T-helper 9 cell (primary cell): ENCODE measurements around the gene UBE2G1.
A peak's percentile ranks its signal among the peaks of the same experiment; 100 is the strongest.
"Not testable (repeated sequence)": the region's sequence is repeated elsewhere in the genome, so short reads cannot be mapped to it uniquely, and the experiment has no call there.

Experiments
- DNase-seq: peaks from one replicate; pipeline ENCODE4 v3.0.0-alpha.2; 2020

Gene UBE2G1

GRCh38 chr17:4295686-4296085 lies 70.8 kb downstream of the UBE2G1 start:
- no peak for DNase-seq

GRCh38 chr17:4293572-4293971 lies 72.9 kb downstream of the UBE2G1 start:
- DNase-seq = no peak

DNA sequence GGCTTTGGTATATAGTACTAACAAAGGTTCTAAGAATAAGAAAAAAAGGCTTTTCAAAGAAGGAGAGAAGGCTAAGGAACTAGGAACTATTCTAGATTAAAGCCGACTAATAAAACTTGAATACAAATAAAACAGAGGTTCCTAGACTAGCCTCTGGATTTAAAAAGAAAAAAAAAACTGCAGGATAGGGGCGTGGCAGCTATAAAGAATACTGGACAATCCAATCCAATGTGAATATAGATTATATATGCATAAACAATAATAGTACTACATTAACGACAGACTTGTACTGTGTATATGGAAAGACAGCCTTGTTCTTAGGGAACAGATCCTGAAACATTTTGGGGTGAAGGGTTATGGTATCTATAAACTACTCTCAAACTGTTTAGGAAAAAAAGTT lies 78.8 kb downstream of the UBE2G1 start:
- no peak for DNase-seq

- DNase-seq = no peak
These were observed 90.0 kb downstream of the UBE2G1 start for GRCh38 chr17:4276514-4276913.

DNA sequence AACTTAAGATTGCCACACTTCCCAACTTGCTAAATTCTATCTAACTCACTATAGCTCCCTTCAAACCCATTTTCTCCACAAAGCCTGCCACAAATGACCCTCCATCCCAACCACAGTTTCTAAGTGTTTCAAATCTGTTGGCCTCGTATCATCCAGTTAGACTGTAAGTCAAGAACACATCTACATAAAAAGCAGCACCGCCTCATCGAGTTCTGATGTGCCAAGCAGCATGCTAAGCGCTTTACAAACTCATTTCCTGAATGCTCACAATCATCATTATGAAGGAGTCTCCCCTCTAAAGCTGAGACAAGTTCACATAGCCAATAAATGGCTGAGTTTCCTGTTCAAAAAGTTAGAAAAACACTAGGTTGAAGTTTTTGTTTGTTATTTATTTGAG lies 93.5 kb downstream of the UBE2G1 start:
- DNase-seq = no peak

GRCh38 chr17:4272213-4272971 lies 94.1 kb downstream of the UBE2G1 start:
- DNase-seq = no peak

DNA sequence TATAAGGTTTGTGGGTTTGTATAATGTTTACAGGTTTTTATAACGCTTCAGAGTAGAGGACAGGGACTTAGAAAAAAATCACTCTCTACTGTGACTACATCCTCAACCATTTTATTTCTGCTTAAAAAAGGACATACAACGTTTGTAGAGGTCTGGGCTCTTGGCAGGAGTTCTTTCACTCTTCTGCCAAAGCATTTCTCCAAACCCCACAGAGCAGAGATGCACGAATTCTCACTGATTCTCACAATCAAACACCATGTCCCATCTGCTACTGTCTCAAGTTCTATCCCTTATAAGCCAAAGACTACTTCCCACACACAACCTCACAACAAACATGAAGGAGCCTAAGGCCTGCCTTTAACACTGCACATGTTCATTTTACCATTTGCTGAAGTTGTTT lies 95.7 kb downstream of the UBE2G1 start:
- DNase-seq = no peak

GRCh38 chr17:4269915-4270314 lies 96.6 kb downstream of the UBE2G1 start:
- DNase-seq = no peak

- DNase-seq = no peak
These were observed 99.1 kb downstream of the UBE2G1 start for GRCh38 chr17:4267402-4267801.

- DNase-seq = no peak
These were observed 99.9 kb downstream of the UBE2G1 start for GRCh38 chr17:4266550-4266949.

DNA sequence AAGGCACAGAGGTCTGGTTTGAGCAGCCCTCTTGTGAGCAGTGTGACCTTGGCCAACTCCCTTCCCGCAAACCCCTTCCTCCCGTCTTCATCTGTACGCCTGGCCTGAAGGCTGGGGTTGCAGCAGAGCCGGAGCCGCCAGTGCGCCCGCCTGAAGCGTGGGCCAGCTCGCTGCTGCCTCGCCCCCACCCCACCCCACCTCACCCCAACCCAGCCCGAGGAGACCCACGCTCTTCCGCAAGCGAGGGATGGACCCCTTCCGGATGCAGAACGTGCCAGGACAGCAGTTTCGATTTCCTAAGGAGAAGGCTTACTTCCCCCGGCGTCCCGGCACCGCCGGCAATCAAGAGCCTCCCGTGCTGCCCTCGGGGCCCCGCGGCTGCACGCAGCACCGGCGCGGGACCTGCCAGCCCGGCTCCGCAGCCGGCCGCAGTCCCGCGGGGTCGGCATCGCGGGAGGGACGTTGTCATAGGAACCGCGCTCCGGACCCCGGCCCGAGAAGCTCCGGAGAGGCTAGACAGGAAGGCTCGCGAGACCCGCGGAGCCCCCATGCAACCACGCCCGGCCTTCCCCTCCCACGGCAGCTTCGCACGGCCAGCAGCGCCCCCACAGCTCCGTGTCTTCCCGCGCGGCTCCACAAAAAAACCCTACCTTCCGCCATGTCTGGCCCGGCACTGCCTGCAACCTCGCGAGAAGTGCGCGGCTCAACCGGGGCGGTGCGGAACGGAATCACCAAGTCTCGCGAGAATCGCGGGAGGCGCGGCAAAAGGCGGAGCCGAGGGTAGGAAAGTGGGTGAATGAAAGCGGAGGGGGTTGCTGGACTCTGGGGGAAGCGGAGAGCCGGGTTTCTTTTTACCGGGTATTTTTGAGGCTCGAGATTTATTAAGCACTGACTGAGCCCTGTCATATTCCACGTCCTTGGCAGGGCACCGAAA lies 102.9 kb downstream of the UBE2G1 start, which contains the start of gene ANKFY1:
Gene ANKFY1, minus strand, starts transcription at position 698 of the 934 bp plus-strand sequence. Its CDS starts 38 bp downstream, at position 660.
- peak; percentile 98 for DNase-seq

GRCh38 chr17:4262703-4263102 lies 103.8 kb downstream of the UBE2G1 start:
- no peak for DNase-seq

GRCh38 chr17:4261452-4261851 lies 105.0 kb downstream of the UBE2G1 start:
- DNase-seq = no peak

- DNase-seq = no peak
These were observed 107.6 kb downstream of the UBE2G1 start for GRCh38 chr17:4258867-4259266.

GRCh38 chr17:4256952-4257351 lies 109.5 kb downstream of the UBE2G1 start:
- no peak for DNase-seq

GRCh38 chr17:4255271-4255670 lies 111.2 kb downstream of the UBE2G1 start:
- not testable (repeated sequence) for DNase-seq

DNA sequence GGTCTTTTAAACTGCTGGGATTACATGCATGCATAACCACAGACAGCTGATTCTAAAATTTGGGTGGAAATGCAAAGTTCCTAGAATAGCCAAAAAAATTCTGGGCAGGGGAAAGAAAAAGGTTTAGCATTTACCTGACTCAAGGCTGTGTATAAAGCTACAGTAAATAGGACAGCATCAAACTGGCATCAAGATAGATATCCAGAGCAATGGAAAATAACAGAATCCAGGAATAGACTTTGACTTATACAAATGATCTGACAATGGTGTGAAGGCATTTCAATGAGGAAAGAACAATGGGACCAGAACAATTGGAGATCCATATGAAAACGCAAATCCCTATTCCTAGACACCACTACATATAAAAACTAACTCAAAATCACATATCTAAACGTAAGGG lies 115.6 kb downstream of the UBE2G1 start:
- no peak for DNase-seq

- no peak for DNase-seq
These were observed 116.9 kb downstream of the UBE2G1 start for GRCh38 chr17:4249452-4250029.

- no peak for DNase-seq
These were observed 117.8 kb downstream of the UBE2G1 start for GRCh38 chr17:4248504-4249277.

GRCh38 chr17:4247971-4248388 lies 118.5 kb downstream of the UBE2G1 start:
- no peak for DNase-seq

GRCh38 chr17:4247361-4247970 lies 119.0 kb downstream of the UBE2G1 start:
- no peak for DNase-seq

GRCh38 chr17:4246674-4247073 lies 119.8 kb downstream of the UBE2G1 start:
- DNase-seq = no peak
